CD4-positive, CD25-positive, alpha-beta regulatory T cell (primary cell): Measurements from ENCODE around the gene SYCP2. TPM values are rescaled to one million over a fixed set of nuclear protein-coding genes. Genes with fewer than 3 reads are reported as not detected.

Source experiments
- ATAC-seq, 2 donors: fragments of 150-1000 bp; cut with Tn5 transposase; one replicate each; pipeline ENCODE4 v1.10.0; 2021; ENCODE audit warnings: low read depth in 2 of 2, moderate number of reproducible peaks in 2 of 2, moderate library complexity in 1 of 2
- DNase-seq, 3 donors: peaks; one replicate each; pipeline versions ENCODE4 v3.0.0 to v3.0.0-alpha.2; 2012 to 2022; ENCODE audit warnings: mixed read lengths in 1 of 3
- H3K27ac ChIP-seq: one replicate; pipeline ENCODE4 v1.7.0; 2013; ENCODE audit warnings: mild to moderate bottlenecking, low read length; ENCODE audit not compliant: insufficient read depth, poor library complexity, severe bottlenecking
- H3K27me3 ChIP-seq: one replicate; pipeline ENCODE4 v1.7.0; 2013; ENCODE audit warnings: low read length; ENCODE audit not compliant: control insufficient read depth, insufficient read depth
- H3K36me3 ChIP-seq: one replicate; pipeline ENCODE4 v1.7.0; 2013; ENCODE audit warnings: mild to moderate bottlenecking, low read length, moderate library complexity; ENCODE audit not compliant: control insufficient read depth, insufficient read depth
- H3K4me1 ChIP-seq: 2 replicates; pipeline ENCODE4 v1.7.0; 2013; ENCODE audit warnings: mild to moderate bottlenecking, low read length; ENCODE audit not compliant: insufficient read depth, control insufficient read depth, poor library complexity, severe bottlenecking
- H3K4me3 ChIP-seq: one replicate; pipeline ENCODE4 v1.7.0; 2013; ENCODE audit warnings: low read depth, mild to moderate bottlenecking, low read length, moderate library complexity
- H3K9me3 ChIP-seq, 2 experiments: 1 replicate in 1 of 2; 2 replicates in 1 of 2; pipeline ENCODE4 v1.7.0; 2013; ENCODE audit warnings: low read length in 2 of 2, mild to moderate bottlenecking in 1 of 2, moderate library complexity in 1 of 2; ENCODE audit not compliant: control insufficient read depth in 2 of 2
- H3K27ac Mint-ChIP-seq, 3 donors: one replicate each; pipeline ENCODE4 v1.8.0; 2020 to 2022; ENCODE audit warnings: mild to moderate bottlenecking in 3 of 3, mixed read lengths in 3 of 3, moderate library complexity in 2 of 3
- H3K27me3 Mint-ChIP-seq: one replicate; pipeline ENCODE4 v1.8.0; 2022; ENCODE audit warnings: mild to moderate bottlenecking, mixed read lengths
- H3K36me3 Mint-ChIP-seq: one replicate; pipeline ENCODE4 v1.8.0; 2020; ENCODE audit warnings: mixed read lengths
- H3K4me1 Mint-ChIP-seq, 4 donors: one replicate each; pipeline ENCODE4 v1.8.0; 2020 to 2022; ENCODE audit warnings: mixed read lengths in 4 of 4, mild to moderate bottlenecking in 1 of 4
- H3K4me3 Mint-ChIP-seq, 4 donors: one replicate each; pipeline ENCODE4 v1.8.0; 2020 to 2022; ENCODE audit warnings: mild to moderate bottlenecking in 4 of 4, mixed read lengths in 4 of 4, moderate library complexity in 3 of 4
- H3K9me3 Mint-ChIP-seq, 7 donors: one replicate each; pipeline ENCODE4 v1.8.0; 2020 to 2022; ENCODE audit warnings: mixed read lengths in 7 of 7, mild to moderate bottlenecking in 3 of 7, moderate library complexity in 2 of 7
- polyA plus RNA-seq, 4 donors: library from polyadenylated mRNA; unstranded; fragments of 300-500 nt; fragmentation: Illumina TruSeq; gene quantifications; one replicate each; pipeline ENCODE4 v1.2.3, GENCODE V29; 2021
- total RNA-seq: library from RNA; stranded (reverse); gene quantifications from one replicate; pipeline ENCODE4 v1.2.3, GENCODE V29; 2022

The SYCP2 gene
- total and polyA plus RNA-seq, 5 donors from 2014 or later: 0.32 to 9.1 (median 1.2) TPM

DNA sequence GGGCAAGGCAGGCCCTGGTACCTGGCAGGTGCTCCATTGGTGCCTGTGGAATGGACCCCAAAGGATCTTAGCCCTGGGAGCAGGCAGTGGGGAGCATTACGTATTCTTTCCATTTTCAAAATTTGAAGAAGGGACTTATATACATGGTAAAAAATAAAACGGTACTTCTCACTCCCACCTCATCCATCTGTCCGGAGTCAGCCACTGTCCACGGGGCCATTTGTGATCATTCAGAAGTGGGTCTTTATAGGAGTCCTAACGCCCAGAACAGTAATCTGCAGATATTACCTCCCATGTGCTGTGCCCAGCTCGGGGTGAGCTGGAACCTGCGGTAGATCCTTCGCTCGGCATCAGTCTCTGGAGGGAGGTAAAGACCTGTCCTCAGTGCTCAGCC lies 110.4 kb downstream of the SYCP2 start:
- H3K27ac ChIP-seq: no peak overlapping the region
- H3K4me1 ChIP-seq: no peaks in the 10 kb centered on the region
- H3K36me3 ChIP-seq: no peaks in the 10 kb centered on the region
- no peak overlapping the region for H3K4me3 ChIP-seq
- Mint-ChIP-seq H3K9me3 (no peaks in the 10 kb centered on the region), H3K27ac (no peak overlapping the region), H3K4me3 (no peak overlapping the region), H3K27me3 (peaks cover 5% of the 10 kb centered on the region), H3K4me1 (no peaks in the 10 kb centered on the region), H3K36me3 (no peaks in the 10 kb centered on the region)
- DNase-seq (no peak), ATAC-seq (no peak)
- H3K9me3 ChIP-seq: no peaks in the 10 kb centered on the region
- H3K27me3 ChIP-seq: no peaks in the 10 kb centered on the region

DNA sequence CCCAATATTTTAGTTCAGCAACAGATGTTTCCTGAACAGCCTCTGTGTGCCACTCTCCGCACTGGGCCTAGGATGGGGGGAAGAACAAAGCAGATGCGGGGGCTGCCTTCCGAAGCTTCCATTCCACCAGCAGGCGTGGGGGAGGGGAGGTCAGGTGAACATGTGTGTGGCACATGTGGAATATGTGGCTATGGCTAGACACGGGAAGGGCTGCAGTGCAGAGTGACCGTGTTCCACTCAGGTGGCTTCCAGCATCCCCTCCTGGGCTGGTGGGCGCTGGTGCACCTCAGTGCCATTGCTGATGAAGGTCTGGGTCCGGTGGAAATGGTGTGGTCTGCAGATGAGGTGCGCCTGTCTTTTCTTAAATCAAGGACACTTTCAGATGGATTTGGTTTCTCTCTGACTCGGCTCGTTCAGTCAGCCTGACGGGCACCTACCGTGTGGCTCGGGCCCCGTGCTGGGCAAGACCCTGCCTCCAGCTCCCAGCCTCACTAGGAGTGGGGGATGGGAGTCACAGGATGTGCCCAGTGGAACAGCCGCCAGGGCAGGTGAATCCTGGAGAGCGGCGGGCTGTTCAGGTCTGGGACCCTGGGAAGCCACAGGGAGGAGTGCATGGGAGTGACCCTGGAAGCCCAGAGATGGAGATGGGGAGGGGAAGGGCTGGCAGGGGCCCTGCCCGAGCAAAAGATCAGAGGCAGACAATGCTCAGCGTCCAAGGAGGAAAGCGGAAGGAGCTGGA lies 111.0 kb downstream of the SYCP2 start:
- Mint-ChIP-seq H3K4me1 (no peaks in the 10 kb centered on the region), H3K36me3 (no peaks in the 10 kb centered on the region), H3K27me3 (peaks cover 5% of the 10 kb centered on the region), H3K27ac (no peak overlapping the region), H3K9me3 (no peaks in the 10 kb centered on the region), H3K4me3 (no peak overlapping the region)
- H3K4me3 ChIP-seq: no peak overlapping the region
- no peaks in the 10 kb centered on the region for H3K27me3 ChIP-seq
- no peaks in the 10 kb centered on the region for H3K9me3 ChIP-seq
- ATAC-seq (no peak), DNase-seq (no peak)
- no peaks in the 10 kb centered on the region for H3K36me3 ChIP-seq
- H3K27ac ChIP-seq: no peak overlapping the region
- H3K4me1 ChIP-seq: no peaks in the 10 kb centered on the region

- DNase-seq (no peak), ATAC-seq (no peak)
- Mint-ChIP-seq H3K27me3 (peaks cover 5% of the 10 kb centered on the region), H3K27ac (no peak overlapping the region), H3K4me1 (no peaks in the 10 kb centered on the region), H3K9me3 (no peaks in the 10 kb centered on the region), H3K36me3 (no peaks in the 10 kb centered on the region), H3K4me3 (no peak overlapping the region)
- no peaks in the 10 kb centered on the region for H3K9me3 ChIP-seq
- no peaks in the 10 kb centered on the region for H3K27me3 ChIP-seq
- H3K36me3 ChIP-seq: no peaks in the 10 kb centered on the region
- no peak overlapping the region for H3K27ac ChIP-seq
- no peaks in the 10 kb centered on the region for H3K4me1 ChIP-seq
- no peak overlapping the region for H3K4me3 ChIP-seq
These were observed 111.6 kb downstream of the SYCP2 start for GRCh38 chr20:59821788-59822187.

GRCh38 chr20:59821201-59821600 lies 112.2 kb downstream of the SYCP2 start:
- Mint-ChIP-seq H3K9me3 (no peaks in the 10 kb centered on the region), H3K36me3 (no peaks in the 10 kb centered on the region), H3K27ac (no peak overlapping the region), H3K4me1 (no peaks in the 10 kb centered on the region), H3K4me3 (no peak overlapping the region), H3K27me3 (peaks cover 5% of the 10 kb centered on the region)
- Histone ChIP-seq H3K4me1 (no peaks in the 10 kb centered on the region), H3K36me3 (no peaks in the 10 kb centered on the region), H3K27ac (no peak overlapping the region), H3K27me3 (no peaks in the 10 kb centered on the region), H3K4me3 (no peak overlapping the region), H3K9me3 (no peaks in the 10 kb centered on the region)
- ATAC-seq (no peak), DNase-seq (no peak)

DNA sequence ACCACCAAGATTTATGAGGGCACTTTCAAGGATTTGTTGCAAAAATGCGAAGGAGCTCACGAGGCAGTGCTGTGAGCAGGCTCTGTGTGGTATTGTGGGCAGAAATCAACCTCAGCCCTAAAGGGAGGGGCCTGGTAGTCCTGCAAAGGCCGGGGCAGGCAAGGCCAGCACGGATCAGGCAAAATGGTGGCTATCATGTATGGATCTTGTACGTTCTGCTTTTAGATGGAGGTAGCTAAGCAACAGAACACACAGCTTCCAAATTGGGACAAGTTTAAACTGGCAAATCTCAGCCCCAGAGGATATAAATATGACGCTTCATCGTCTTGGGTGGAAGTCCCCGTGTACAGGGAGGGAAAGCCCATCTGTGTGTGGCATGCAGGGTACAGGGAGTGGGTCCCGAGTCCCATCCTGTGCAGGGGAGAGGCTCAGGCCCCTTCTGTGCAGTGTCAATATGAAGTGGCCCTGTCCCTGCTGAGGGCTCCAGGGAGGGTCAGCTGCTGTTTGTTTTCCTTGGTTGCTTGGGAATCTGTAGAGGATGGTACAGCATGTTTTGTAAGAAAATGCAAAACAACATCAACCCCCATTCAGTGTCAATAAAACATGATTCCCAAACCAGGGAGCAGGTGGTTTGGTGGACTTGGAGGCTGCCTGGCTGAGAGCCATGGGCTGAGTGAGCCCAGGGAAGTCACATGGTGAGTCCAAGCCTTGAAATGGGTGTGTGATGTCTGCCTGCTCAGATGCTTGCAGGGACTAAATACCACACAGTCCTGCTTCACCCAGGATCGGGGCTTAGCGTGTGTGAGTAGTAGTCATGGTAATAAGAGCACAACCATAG lies 113.0 kb downstream of the SYCP2 start:
- ATAC-seq (no peak), DNase-seq (no peak)
- H3K36me3 ChIP-seq: no peaks in the 10 kb centered on the region
- no peaks in the 10 kb centered on the region for H3K9me3 ChIP-seq
- H3K27me3 ChIP-seq: no peaks in the 10 kb centered on the region
- no peak overlapping the region for H3K4me3 ChIP-seq
- no peaks in the 10 kb centered on the region for H3K4me1 ChIP-seq
- H3K4me3 Mint-ChIP-seq: no peak overlapping the region
- no peaks in the 10 kb centered on the region for H3K4me1 Mint-ChIP-seq
- H3K27ac Mint-ChIP-seq: no peak overlapping the region
- no peak overlapping the region for H3K27ac ChIP-seq
- H3K36me3 Mint-ChIP-seq: no peaks in the 10 kb centered on the region
- peaks cover 3% of the 10 kb centered on the region for H3K27me3 Mint-ChIP-seq
- no peaks in the 10 kb centered on the region for H3K9me3 Mint-ChIP-seq

DNA sequence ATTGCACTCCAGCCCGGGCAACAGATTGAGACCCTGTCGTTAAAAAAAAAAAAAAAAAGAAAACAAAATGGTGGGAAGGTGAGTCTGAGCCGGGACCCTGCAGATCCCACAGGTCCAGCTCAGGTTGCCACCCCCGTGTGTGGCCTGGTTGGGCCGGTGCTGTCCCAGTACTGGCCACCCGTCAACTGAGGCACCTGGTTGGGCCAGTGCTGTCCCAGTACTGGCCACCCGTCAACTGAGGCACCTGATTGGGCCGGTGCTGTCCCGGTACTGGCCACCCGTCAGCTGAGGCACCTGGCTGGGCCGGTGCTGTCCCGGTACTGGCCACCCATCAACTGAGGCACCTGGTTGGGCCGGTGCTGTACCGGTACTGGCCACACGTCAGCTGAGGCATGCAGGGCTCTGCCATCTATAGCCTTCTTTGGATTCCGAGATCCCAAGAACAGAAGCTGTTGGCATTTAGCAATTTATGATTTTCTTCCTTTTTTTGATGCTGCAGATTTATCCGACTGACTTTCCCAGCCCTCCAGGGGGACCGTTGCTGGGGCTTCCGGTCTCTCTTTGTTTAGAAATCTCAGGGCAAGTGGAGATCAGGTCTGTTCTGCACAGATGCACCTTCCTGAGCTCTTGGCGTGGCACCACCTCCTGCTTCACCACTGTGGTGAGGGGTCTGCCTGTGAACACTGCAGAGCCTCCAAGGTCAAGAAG lies 113.8 kb downstream of the SYCP2 start:
- Histone ChIP-seq H3K27ac (no peak overlapping the region), H3K27me3 (no peaks in the 10 kb centered on the region), H3K36me3 (no peaks in the 10 kb centered on the region), H3K9me3 (no peaks in the 10 kb centered on the region), H3K4me1 (no peaks in the 10 kb centered on the region), H3K4me3 (no peak overlapping the region)
- Mint-ChIP-seq H3K27ac (no peak overlapping the region), H3K9me3 (no peaks in the 10 kb centered on the region), H3K4me3 (no peak overlapping the region), H3K4me1 (no peaks in the 10 kb centered on the region), H3K27me3 (no peaks in the 10 kb centered on the region), H3K36me3 (no peaks in the 10 kb centered on the region)
- ATAC-seq (no peak), DNase-seq (no peak)

DNA sequence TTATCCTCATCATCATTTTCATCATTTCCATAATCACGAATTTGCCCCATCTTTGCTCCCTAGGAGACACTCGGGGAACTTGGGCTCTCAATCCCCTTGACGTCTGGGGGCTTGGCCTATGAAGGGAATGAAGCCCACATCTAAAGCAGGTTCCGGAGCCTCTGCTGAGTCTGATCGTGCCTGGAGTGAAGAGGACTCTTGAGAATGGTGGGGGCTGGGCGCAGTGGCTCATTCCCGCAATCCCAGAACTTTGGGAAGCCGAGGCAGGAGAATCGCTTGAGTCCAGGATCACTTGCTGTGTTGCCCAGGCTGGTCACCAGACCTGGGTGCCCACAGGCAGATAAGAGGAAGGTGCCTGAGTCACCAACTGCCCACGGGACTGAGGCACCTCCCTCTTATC lies 114.5 kb downstream of the SYCP2 start:
- H3K4me3 Mint-ChIP-seq: no peak overlapping the region
- H3K36me3 ChIP-seq: no peaks in the 10 kb centered on the region
- no peaks in the 10 kb centered on the region for H3K27me3 Mint-ChIP-seq
- H3K36me3 Mint-ChIP-seq: no peaks in the 10 kb centered on the region
- no peaks in the 10 kb centered on the region for H3K27me3 ChIP-seq
- no peak overlapping the region for H3K4me3 ChIP-seq
- no peak for DNase-seq
- H3K9me3 Mint-ChIP-seq: no peaks in the 10 kb centered on the region
- no peaks in the 10 kb centered on the region for H3K4me1 ChIP-seq
- ATAC-seq: no peak
- H3K4me1 Mint-ChIP-seq: no peaks in the 10 kb centered on the region
- no peak overlapping the region for H3K27ac Mint-ChIP-seq
- H3K27ac ChIP-seq: no peak overlapping the region
- H3K9me3 ChIP-seq: no peaks in the 10 kb centered on the region
